Stimulated activated CD8-positive, alpha-beta memory T cell treated with anti-CD3 and anti-CD28 coated beads, Interleukin-4, amount 100 ng/mL, for 1 hour (primary cell): ENCODE data around the gene KIF1A.
"Not testable (repeated sequence)": the region's sequence is repeated elsewhere in the genome, so short reads cannot be mapped to it uniquely, and the experiment has no call there.

ENCODE experiments used
- DNase-seq, 2 donors: peaks; one replicate each; pipeline ENCODE4 v3.0.0-alpha.2; 2020; ENCODE audit warnings: low read depth in 2 of 2, low spot score in 1 of 2

KIF1A gene

DNA sequence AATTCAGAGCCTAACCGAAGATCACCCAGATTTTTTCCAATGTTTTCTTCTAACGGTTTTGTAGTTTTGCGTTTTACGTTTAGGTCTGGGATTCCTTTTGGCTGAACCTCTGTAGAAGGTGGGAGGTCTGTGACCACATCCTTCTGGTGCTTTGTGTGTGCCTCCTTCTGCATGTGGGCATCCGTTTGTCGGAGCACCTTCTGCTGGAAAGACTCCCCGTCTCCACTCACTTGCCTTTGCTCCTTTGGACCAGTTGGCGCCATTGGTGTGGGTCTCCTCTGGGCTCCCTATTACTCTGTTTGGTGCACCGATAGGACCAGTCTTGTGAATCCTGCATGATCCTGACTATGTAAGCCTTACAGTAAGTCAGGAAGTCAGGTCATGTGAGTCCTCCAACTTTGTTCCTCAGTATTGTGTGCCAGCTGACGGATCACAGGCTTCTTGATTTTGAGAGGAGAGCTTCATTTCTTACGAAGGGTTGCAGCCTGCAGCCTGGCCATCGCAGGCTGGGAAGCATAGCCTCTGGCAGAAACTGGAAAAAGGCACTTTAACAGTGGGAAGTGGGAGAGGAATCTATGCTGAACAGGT, 114.7 kb downstream of the KIF1A start:
- DNase-seq = no peak

DNA sequence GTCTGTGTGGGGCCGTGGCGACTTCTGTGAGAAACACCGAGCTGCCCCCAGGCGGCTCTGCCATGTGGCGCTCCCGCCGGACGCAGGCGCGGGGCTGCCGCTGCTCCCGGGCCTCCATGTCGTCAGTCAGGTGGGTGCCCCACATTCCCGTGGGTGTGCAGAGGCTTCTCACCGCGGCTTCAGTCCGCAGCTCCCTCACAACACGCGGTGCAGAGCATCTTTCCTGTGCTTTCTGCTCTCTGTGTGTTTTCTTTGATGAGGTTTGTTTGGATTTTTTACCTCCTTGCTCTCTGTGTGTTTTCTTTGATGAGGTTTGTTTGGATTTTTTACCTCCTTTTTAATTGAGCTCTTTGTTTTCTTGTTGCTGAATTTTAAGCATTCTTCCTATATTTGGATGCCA, 115.4 kb downstream of the KIF1A start:
- no peak for DNase-seq

DNA sequence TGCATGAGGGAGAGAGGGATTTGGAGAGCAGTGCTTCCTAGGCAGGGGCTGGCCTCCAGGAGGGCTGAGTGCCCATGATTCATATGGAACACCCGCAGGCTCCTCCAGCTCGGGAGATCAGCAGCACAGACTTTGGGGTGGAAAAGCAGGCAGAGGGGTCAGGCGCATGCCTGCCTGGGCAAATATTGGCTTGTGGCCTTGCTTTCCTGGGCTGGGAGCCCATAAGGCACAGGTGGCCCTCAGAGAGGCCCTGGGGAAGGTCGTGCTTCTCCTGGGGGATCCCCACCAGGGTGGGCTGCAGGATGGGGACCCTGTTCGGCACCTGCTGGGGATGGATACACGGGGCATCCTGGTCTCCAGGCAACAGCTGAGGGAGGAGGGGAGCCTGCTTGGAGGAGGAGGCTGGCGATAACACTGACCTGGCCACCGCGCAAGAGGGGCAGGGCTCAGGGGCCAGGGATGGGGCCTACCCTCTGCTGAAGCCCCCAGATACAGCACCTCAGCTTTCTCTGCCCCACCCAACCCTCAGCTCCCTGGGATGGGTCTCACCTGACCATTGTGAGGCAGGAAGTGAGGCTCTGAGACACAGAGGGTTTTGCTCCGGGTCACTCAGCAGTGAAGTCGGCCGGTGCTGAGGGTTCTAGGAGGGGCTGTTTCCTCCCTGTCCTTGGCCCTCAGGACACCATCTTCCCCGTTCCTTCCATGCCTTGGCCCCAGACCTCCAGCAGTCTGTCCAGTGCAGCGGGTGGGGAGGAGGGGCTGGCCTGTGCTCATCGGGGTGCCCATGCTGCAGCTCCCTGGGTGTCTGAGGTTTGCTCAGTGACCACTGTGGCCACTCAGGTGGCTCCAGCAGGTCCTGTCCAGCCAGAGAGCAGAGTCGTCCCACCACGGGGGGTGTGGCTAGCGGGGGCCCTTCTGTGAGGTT, 116.3 kb downstream of the KIF1A start:
- DNase-seq = no peak

DNA sequence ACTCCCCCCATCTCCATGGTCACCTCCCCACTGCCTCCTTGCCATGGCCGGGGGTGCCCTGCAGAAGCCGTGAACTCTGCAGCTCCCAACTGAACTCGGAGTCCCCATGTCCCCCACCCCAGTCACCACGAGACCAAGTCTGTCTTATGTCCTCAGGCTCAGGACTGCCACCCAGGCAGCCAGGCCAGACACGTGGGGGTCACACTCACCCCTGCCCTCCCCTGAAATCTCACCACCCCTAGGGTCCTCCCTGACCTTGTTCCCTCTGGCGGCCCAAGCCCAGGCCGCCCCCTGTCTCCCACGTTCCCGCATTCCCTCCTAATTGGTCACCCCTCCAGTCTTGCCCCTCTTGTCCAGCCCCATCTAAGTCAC, 117.4 kb downstream of the KIF1A start:
- no peak for DNase-seq

DNA sequence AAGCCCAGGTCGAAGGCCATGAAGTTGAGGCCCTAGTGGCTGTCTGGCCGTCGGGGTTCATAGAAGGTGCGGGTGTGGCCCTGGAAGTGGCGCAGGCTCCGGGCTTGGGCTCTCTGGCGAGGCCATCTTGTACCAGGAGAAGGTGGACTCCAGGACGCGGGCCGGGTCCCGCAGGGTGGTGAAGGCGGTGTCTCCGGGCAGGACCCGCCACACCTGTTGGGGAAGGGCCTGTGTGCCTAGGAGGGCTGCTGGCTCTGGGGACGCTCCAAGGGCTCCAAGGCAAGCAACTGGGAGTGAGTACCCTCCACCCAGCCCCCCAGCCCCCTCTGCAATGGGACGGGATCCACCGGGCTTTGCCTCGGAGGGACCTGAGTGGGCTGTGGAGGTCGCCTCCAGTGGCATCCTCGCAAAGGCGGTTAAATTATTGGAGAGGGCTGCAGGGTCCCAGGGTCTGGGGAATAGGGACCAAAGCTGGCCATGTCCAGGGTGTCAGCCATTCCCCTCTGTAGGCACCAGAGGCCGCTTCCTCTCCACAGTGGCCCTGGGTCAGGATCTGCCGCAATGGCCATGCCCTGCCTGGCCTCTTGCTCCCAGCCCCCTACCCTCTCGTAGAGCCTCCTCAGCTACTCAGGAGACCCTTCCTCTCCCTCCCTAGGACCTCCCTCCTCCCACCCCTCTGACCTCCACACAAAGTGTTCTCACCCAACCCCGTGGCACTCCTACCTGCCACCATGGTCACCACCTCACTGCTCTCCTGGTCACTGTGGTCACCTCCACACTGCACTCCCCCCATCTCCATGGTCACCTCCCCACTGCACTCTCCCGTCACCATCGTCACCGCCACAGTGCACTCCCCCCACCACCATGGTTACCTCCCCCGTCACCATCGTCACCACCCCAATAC, 118.0 kb downstream of the KIF1A start:
- no peak for DNase-seq

DNA sequence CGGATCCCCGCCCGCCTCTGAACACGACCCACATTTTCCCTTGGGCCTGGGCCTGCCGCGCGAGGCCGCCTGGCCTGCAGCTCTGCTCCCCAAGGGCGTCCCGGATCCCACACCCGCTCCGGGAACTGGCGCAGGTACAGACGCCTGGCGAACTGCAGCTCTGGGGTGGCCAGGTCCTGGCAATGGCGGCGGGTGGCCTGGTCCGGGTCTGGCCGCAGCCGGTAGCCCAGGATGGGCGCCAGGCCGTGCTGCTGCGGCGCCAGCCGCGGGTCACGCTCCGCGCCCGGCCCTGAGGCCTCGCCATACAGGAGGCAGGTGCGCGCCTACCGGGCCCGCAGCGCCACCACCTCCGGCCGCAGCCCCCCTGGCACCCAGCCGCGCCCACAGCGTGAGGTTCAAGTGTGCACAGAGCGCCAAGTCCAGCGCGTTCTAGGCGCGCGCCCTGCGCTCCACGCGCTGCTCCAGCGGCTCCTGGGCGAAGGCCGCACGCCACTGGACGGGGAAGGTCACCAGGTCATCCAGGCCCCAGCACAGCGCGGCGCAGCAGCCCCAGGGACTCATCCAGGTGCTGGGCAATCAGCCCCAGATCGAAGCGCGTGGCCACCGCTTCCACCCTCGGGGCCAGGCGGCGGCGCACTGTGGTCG, 118.8 kb downstream of the KIF1A start:
- DNase-seq = no peak

DNA sequence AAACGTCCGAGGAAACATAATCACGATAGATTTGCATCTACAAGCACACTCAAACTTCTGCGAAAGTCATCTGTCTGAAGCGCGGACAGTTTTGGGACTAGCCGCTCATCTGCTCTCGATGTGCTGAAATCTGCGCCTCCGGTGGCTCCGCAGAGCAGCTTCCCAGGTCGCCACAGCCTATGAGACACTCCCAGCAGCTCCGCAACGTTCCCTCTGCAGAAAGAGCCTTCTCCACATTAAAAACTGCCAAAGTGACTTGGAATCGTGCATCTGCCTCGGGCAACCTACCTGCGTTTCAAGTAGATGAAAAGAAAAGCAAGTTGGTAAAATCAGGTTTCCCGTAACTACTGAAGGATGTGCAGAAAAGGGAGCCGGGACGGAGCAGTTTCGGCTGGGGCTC, 119.4 kb downstream of the KIF1A start:
- not testable (repeated sequence) for DNase-seq

DNA sequence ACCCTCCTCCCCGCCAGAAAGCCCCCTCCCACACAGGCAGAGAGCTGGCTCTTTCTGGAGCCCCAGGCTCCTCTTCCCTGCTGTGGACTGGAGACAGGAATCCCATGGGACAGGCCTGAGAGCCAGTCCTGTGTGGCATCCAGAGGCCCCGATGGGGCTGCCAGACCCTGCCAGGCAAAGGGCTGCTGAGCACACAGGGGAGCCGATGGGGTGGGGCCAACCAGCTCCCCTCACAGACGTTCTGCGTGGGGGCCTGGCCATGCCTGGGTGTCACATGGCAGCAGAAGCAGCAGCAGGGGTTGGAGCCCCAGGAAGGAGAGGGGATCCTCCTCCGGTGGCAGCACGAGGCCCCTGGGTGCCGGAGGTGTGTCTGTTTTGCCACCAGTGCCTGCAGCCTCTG, 120.2 kb downstream of the KIF1A start:
- not testable (repeated sequence) for DNase-seq

DNA sequence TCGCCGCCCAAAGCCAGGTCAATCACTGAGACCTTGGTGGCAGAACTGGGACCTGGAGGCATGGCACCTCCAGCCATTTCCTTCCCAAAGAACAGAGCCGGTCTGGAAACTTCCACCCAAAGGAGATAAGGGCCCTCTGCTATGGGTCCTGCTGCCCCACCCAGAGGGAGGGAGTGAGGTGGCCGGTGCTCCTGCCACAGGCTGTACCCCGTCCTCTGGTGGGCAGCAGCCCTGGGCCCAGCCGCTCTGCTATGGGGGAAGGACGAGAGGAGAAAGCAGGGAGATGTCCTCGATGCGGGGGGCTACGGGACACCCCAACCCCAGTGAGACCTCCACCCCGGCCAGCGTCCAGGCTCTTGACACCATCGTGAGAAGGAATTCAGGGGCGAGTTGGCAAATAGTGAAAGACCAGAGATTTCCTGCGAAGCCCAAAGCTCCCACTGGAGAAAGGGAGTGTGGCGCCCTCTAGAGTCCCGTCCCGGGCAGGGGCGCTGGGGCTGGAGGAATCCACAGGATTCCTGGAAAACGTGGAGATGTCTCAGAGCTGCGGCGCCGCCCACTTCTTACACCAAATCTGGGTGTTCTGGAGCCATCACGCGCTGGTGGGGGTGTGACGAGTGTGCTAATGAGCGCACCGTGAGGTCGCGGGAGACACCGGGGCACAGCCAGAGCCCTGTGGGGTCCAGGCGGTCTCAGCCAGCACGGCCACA, 121.0 kb downstream of the KIF1A start:
- DNase-seq = not testable (repeated sequence)

DNA sequence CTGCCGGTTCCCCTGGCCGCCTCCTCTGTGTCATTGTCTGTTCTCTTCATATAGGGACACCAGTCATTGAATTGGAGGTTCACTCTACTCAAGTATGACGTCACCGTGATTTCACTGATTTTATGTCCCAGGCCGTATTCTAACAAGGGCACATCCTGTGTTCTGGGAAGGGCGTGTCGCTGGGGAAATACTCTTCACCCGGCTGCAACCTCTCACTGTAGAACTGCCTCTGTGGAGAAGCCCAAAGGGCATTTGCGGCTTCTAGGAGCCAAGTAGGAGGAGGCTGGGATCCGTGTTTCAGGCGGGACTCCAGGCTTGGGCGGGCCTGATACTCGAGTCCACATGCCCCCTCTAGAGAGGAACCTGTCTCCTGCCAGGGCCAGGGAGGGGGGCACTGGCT, 123.5 kb downstream of the KIF1A start:
- not testable (repeated sequence) for DNase-seq

DNA sequence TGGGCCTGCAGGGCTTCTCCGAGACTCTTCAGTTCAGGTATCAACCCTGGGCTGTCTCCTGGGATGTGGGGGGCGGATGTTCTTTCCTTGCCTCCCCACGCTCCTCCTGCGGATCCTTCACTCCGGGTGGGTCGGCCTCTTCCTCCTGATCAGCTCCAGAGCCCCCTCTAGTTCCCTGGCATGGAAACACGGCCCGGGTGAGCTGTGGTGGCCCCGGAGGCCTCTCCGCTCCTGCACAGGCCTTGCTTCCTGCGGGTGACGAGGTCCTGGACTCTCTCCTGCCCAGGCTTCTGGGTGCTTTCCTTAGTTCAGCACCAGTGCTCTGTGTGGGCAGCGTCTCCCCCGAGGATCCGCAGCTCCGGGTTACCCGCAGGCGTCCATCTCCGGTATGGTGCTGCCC, 124.4 kb downstream of the KIF1A start:
- not testable (repeated sequence) for DNase-seq

DNA sequence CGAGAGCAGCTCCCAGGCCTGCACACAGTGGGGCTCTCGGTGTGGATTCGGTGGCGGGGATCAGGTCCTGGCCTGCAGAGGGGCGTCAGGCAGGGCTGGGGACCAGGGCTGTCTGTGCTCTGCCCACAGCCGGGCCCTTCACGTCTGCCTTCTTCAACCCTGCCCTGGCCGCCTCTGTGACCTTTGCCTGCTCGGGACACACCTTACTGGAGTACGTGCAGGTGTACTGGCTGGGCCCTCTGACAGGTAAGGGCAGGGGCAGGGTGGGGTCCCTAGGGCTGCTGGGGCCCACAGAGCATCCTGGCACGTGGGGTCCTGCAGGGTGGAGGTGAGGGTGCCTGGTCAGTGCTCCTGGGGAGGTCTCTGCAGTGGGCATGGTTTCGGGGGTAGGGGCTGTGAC, 125.7 kb downstream of the KIF1A start:
- DNase-seq = not testable (repeated sequence)

DNA sequence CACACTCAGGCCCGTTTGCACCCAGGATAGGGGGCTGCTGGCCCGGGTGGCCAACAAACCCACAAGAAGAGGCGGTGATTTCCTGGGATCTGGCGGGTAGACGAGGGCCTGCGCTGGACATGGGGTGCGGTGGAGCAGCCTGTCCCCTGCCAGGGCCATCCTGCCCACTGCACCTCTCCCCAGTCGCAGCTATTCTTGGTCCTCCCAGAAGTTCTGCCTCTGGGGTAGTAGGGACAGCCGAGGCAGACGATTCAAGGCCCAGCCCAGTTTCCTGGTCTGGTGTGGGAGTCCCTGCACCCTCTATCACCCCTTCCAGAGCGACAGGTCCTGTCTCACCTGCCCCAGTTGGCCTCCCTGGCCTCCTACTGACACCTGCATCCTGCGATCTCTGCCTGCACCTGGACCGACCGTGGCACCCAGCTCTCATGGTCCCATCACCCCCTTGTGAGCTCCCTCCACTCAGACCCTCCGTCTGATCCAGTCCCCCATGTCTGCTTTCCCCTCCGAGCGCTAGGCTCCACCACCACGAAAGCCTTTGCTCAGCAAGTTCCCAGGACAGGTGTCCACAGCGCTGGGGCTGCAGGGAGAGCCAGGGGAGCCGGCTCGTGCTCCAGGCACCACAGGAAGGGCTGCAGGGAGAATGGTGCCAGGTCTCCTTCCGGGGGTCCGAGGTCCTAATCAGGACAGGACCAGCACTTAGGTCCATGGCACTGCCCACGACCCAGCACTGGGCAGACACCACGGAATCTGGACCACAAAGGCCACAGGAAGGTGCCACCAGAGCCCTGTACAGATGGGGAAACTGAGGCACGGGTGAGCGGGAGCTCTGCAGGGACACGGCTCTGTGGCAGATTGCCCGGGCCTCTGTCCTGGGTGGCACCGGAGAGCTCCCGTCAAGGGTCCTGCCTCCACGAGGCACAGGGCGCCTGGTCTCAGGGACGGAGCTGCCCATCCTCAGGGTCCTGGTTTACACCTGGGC, 127.1 kb downstream of the KIF1A start:
- not testable (repeated sequence) for DNase-seq

DNA sequence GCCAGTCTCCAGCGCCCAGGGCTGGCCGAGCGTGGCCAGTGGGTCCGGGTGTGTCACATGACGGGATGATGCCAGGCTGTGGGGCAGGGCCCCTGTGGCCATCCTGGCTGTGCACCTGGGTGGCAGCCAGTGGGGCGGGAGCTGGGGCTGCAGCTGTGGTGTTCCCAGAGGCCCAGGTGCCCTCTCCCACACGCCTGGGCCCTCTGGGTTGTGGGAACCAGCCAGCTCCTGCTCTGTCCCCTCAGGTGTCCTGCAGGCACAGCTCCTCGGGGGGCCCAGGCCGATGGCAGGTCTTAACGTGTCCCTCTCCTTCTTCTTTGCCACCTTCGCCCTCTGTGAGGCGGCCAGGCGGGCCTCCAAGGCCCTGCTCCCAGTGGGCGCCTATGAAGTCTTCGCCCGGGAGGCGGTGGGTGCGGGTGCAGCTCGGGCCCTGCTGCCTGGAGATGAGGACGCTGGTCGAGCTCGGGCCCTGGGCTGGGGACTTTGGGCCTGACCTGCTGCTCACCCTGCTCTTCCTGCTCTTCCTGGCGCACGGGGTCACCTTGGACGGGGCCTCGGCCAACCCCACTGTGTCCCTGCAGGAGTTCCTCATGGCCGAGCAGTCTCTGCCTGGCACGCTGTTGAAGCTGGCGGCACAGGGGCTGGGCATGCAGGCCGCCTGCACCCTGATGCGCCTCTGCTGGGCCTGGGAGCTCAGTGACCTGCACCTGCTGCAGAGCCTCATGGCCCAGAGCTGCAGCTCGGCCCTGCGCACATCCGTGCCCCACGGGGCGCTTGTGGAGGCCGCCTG, 128.2 kb downstream of the KIF1A start, which contains the start of gene AQP12A:
Gene AQP12A, plus strand, starts transcription at position 236 of the 790 bp plus-strand sequence. Its CDS starts 48 bp downstream, at position 284.
- DNase-seq = not testable (repeated sequence)

DNA sequence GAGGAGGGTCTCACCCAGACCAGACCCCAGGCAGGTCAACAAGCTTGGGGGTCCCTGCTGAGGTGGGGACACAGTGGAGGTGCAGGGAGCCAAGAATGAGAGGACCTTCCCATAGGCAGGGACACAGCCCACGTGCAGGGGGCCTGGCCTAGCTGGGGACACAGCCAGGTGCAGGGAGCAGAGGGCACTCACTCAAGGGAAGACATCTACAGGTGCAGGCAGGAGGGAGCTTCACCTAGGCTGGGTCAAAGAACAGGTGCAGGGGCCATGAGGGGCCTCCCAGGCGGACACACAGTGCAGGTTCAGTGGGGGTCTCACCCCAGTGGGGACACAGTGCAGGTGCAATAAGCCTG, 129.0 kb downstream of the KIF1A start:
- not testable (repeated sequence) for DNase-seq

DNA sequence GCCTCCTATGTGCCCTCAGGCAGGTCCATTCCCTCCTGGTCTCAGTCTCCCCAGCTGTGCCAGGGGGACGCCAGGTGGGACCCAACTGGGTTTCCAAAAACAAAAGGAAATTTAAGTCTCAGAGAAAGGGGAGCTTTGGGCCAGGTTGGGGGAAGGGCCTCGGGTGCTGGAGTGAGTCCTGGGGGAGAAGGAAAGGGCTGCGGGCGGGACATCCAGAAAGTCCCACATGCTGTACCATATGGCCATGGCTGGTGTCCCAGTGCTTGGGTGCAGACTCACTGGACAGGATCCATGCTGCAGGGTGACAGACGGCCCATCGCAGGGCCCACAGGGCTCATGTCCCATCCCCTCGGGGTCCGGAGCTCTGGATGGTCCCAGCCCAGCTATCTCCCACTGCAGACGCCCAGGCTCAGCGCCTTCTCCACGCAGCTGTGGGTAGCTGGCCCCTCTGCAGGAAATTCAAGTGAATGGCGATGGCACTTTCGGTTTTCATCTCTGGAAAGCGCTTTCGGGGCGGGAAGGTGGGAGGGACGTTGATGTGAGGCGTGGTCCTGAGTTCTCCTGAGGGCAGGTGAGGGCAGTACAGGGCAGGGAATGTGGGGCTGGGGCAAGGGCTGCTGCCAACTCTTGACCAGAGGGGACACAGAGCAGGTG, 129.5 kb downstream of the KIF1A start:
- DNase-seq = not testable (repeated sequence)

DNA sequence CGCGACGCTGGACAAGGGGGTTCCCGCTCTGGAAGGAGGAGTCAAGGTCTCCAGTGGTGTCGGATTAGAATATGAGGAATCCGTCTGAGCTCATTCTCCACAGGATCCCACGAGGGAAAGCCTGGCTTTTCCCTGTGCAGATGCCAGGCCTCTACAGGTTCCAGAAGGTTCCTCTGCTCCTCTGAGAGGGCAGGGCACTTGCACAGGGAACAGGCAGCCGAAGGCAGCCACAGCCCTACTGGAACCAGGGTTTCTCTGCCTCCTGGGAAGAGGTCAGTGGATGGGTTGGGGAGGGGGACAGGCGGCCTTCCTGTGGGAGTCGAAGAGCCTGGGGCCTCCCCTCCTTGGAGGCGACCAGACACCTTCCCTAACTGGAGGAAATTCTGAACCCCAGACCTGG, 130.0 kb downstream of the KIF1A start:
- DNase-seq = no peak

DNA sequence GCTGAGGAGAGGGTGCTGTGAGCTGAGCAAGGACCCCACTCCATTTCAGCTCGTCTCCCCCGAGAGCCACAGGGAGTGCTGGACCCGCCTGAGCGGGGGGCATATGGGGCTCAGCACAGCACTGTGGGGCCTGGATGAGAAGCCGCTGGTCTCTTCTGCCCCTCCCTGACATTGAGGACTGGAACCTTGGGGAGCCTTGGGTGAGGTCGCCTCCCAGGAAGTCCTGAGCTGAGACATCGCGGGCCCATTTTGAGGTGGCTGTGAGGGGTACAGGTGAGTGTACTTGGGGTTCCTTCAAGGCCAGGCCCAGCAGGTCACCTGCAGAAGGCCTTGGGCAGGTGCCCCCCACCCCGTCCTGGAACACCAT, 131.5 kb downstream of the KIF1A start:
- DNase-seq = no peak
